AG04450 (cell line): ENCODE measurements around the gene DYRK1B. TPM values are rescaled to one million over a fixed set of nuclear protein-coding genes. Genes with fewer than 3 reads are reported as not detected.

Experiments used
- CTCF ChIA-PET: fragments of 300-600, 350-600 bp; formaldehyde crosslinking; extraction: SDS; loops from one replicate; lab custom pipeline; 2022; ENCODE audit warnings: antibody characterized with exemption, inconsistent platforms; lab: Charles Lee
- POLR2A ChIA-PET: fragments of 350-600 bp; formaldehyde crosslinking; extraction: SDS; loops from one replicate; lab custom pipeline; 2021; ENCODE audit warnings: antibody characterized with exemption, inconsistent platforms; lab: Yijun Ruan, JAX
- DNase-seq: peaks from one replicate; pipeline ENCODE4 v3.0.0-alpha.2; 2011; ENCODE audit warnings: low read depth, low spot score
- H3K27ac ChIP-seq: one replicate; pipeline ENCODE4 v1.5.1; 2012; ENCODE audit warnings: low read depth, low read length, control low read depth
- H3K27me3 ChIP-seq: one replicate; pipeline ENCODE4 v1.6.0; 2012; ENCODE audit warnings: low read length; ENCODE audit not compliant: control insufficient read depth, insufficient read depth
- H3K4me3 ChIP-seq: 2 replicates; pipeline ENCODE4 v1.5.1; 2011; ENCODE audit warnings: mild to moderate bottlenecking, low read depth, low read length, control low read depth
- H3K9me3 ChIP-seq: 2 replicates; pipeline ENCODE4 v1.5.1; 2012; ENCODE audit warnings: low read length; ENCODE audit not compliant: control insufficient read depth, insufficient read depth
- polyA plus RNA-seq: library from polyadenylated mRNA; depleted of rRNA; stranded (reverse); fragments of >200 nt; gene quantifications from 2 replicates; pipeline ENCODE4 v1.2.3, GENCODE V29; 2011
- TF ChIP-seq, protein P1 (sequence below): IDR thresholded peaks from 2 replicates; pipeline ENCODE4 v1.5.1; 2011; ENCODE audit warnings: low read depth, low read length, control low read depth, inconsistent platforms

Gene DYRK1B
- polyA plus RNA-seq, 1 experiment = 9.2 TPM

DNA sequence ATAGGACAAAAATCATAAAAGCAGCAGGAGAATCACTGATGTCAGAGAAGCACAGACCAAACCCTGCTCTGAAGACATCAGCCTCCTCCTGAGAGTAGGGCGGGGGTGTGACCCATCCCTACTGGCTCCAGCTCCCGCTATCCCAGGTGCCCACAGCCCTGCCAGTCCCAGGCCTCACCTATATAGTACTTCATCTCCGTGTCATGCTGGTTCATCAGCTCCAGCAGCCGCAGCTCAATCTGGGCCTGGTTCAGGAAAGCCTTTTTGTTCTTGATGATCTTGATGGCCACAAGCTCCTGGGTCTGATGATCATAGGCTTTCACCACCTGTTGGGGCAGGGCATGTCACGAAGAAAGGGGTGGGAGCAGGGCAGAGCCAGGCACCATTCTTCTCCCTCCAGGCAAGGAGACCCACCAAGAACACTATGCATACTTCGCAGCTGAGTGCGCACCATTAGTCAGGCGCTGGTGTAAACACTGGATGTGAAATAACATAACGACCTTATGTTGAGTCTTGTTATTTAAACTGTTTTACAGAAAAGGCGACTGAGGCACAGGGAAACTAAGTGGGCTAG lies 4.2 kb downstream of the DYRK1B start:
- Histone ChIP-seq H3K27me3 (no peaks in the 10 kb centered on the region), H3K9me3 (no peaks in the 10 kb centered on the region; the same call in 1 of the 2 replicates), H3K4me3 (no peak overlapping the region), H3K27ac (no peak overlapping the region)
- ChIA-PET CTCF (interaction anchor here (2.9 kb wide), 1 partner anchor 14 kb away, joined by 30 read pairs; no protein-coding TSS in a partner anchor), POLR2A (no interaction called here)
- DNase-seq = no peak
- TF ChIP-seq, protein P1, sequence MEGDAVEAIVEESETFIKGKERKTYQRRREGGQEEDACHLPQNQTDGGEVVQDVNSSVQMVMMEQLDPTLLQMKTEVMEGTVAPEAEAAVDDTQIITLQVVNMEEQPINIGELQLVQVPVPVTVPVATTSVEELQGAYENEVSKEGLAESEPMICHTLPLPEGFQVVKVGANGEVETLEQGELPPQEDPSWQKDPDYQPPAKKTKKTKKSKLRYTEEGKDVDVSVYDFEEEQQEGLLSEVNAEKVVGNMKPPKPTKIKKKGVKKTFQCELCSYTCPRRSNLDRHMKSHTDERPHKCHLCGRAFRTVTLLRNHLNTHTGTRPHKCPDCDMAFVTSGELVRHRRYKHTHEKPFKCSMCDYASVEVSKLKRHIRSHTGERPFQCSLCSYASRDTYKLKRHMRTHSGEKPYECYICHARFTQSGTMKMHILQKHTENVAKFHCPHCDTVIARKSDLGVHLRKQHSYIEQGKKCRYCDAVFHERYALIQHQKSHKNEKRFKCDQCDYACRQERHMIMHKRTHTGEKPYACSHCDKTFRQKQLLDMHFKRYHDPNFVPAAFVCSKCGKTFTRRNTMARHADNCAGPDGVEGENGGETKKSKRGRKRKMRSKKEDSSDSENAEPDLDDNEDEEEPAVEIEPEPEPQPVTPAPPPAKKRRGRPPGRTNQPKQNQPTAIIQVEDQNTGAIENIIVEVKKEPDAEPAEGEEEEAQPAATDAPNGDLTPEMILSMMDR = no peak

- H3K27ac ChIP-seq = no peak overlapping the region
- no peaks in the 10 kb centered on the region; the same call in 1 of the 2 replicates for H3K9me3 ChIP-seq
- H3K4me3 ChIP-seq = no peak overlapping the region
- DNase-seq = no peak
- ChIA-PET POLR2A (no interaction called here), CTCF (interaction anchor here (2.9 kb wide), 1 partner anchor 15 kb away, joined by 30 read pairs; no protein-coding TSS in a partner anchor)
- H3K27me3 ChIP-seq = no peaks in the 10 kb centered on the region
- TF ChIP-seq, protein P1 = no peak
Measured at GRCh38 chr19:39828654-39829032, 5.3 kb downstream of the DYRK1B start.

DNA sequence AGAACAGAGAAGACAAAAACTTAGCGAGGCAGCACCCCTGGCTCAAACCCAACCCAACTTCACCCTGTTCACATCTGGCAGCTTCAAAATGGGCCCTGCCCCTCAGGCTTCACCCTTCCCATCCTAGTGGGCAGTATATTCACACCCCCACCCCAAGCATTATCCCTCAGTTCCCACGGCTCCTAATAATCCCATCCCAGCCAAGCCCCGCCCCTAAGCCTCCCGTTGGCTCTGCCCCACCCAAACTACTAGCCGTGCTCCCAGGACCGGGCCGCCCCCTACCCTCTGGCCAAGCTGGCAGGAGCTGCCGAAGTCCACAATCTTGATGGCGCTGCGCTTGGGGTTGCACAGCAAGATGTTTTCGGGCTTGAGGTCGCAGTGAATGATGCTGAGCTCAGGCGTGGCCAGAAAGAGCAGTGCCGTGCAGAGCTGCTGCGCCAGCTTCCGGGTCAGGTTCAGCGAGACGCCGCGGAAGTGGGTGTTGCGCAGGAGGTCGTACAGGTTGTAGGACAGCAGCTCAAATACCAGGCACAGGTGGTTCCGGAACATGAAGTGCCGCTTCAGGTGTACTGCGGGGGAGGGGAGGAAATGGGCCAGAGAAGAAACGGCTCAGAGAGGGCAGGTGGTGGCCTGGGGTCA lies 5.8 kb downstream of the DYRK1B start:
- POLR2A ChIA-PET = no interaction called here
- Histone ChIP-seq H3K27ac (no peak overlapping the region), H3K4me3 (no peak overlapping the region), H3K27me3 (no peaks in the 10 kb centered on the region), H3K9me3 (no peaks in the 10 kb centered on the region; the same call in 1 of the 2 replicates)
- DNase-seq = no peak
- TF ChIP-seq, protein P1 = no peak
- CTCF ChIA-PET = interaction anchor here (2.9 kb wide), 1 partner anchor 15 kb away, joined by 30 read pairs; no protein-coding TSS in a partner anchor

- no peak overlapping the region for H3K4me3 ChIP-seq
- DNase-seq = no peak
- H3K9me3 ChIP-seq = no peaks in the 10 kb centered on the region; the same call in 1 of the 2 replicates
- CTCF ChIA-PET = interaction anchor here (2.9 kb wide), 1 partner anchor 16 kb away, joined by 30 read pairs; no protein-coding TSS in a partner anchor
- POLR2A ChIA-PET = no interaction called here
- H3K27me3 ChIP-seq = no peaks in the 10 kb centered on the region
- H3K27ac ChIP-seq = no peak overlapping the region
- TF ChIP-seq, protein P1 = no peak
Measured at GRCh38 chr19:39827216-39827615, 6.7 kb downstream of the DYRK1B start.
